Measurements from ENCODE around the gene OGFR. TPM values are rescaled to one million over a fixed set of nuclear protein-coding genes. Genes with fewer than 3 reads are reported as not detected.

The OGFR gene
- total RNA-seq, 2 experiments from 2014 or later: 43.8 to 44.7 TPM

- ATAC-seq (no peak), DNase-seq (no peak)
- no peak overlapping the region for H3K4me3 Mint-ChIP-seq
- CTCF ChIA-PET: interaction anchor here (0.7 to 1.5 kb wide), 2 partner anchors 58 to 177 kb away, joined by 3 to 4 read pairs; no protein-coding TSS in a partner anchor
- peaks cover 4% of the 10 kb centered on the region for H3K4me1 Mint-ChIP-seq
- intact Hi-C loops (cut with DNase I, micrococcal nuclease): no loop called here
- H3K9me3 Mint-ChIP-seq (ENCODE audit: low read depth): no peaks in the 10 kb centered on the region
- POLR2A ChIA-PET: no interaction called here
- no peaks in the 10 kb centered on the region for H3K36me3 Mint-ChIP-seq (ENCODE audit: low read depth)
- no peak overlapping the region for H3K27ac Mint-ChIP-seq
- no peaks in the 10 kb centered on the region for H3K27me3 Mint-ChIP-seq
These were observed 26.7 kb downstream of the OGFR start for GRCh38 chr20:62831361-62831788.

- H3K27ac Mint-ChIP-seq: no peak overlapping the region
- no peak for DNase-seq
- peaks cover 4% of the 10 kb centered on the region for H3K4me1 Mint-ChIP-seq
- ChIA-PET POLR2A (interaction anchor here (0.6 kb wide), 1 partner anchor 99 kb away, joined by 5 read pairs; no protein-coding TSS in a partner anchor), CTCF (interaction anchor here (0.7 to 1.5 kb wide), 3 partner anchors 9 to 177 kb away, joined by 3 to 4 read pairs (median 3); no protein-coding TSS in a partner anchor)
- no peaks in the 10 kb centered on the region for H3K27me3 Mint-ChIP-seq
- no peaks in the 10 kb centered on the region for H3K36me3 Mint-ChIP-seq (ENCODE audit: low read depth)
- H3K9me3 Mint-ChIP-seq (ENCODE audit: low read depth): no peaks in the 10 kb centered on the region
- intact Hi-C loops (cut with DNase I, micrococcal nuclease): no loop called here
- no peak for ATAC-seq
- no peak overlapping the region for H3K4me3 Mint-ChIP-seq
These were observed 27.2 kb downstream of the OGFR start for GRCh38 chr20:62831854-62832211.

GRCh38 chr20:62832212-62832922, 27.7 kb downstream of the OGFR start:
- Mint-ChIP-seq H3K4me3 (no peak overlapping the region), H3K4me1 (peaks cover 4% of the 10 kb centered on the region), H3K27ac (no peak overlapping the region), H3K9me3 (ENCODE audit: low read depth) (no peaks in the 10 kb centered on the region), H3K36me3 (ENCODE audit: low read depth) (no peaks in the 10 kb centered on the region), H3K27me3 (no peaks in the 10 kb centered on the region)
- intact Hi-C loops (cut with DNase I, micrococcal nuclease): no loop called here
- DNase-seq: peak; percentile 47
- ChIA-PET POLR2A (interaction anchor here (0.6 kb wide), 1 partner anchor 99 kb away, joined by 5 read pairs; no protein-coding TSS in a partner anchor), CTCF (interaction anchor here (0.5 to 1.5 kb wide), 3 partner anchors 8 to 176 kb away, joined by 3 to 4 read pairs (median 3); no protein-coding TSS in a partner anchor)
- ATAC-seq: peak; percentile 82

DNA sequence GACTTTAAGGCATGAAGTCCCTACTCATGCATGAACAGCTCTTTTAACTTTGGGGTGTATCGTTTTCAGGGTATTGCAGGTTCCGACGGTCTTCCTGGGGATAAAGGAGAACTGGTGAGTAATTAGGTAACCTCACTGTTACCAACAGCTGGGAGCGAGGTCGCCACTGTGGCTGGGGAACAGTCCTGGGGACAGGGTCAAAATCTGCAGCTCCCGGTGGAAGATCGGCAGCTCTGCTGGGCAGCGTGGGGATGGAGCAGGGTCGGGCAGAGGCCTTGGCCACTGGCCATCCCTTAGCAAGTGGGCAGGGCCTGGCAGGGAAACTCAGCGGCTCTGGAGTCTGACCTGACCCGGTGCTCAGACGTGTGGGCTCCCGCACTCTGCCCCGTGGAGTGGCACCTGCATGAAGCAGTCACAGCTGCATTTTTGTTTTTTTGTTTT, 28.3 kb downstream of the OGFR start:
- H3K27ac Mint-ChIP-seq: no peak overlapping the region
- intact Hi-C loops (cut with DNase I, micrococcal nuclease): no loop called here
- H3K9me3 Mint-ChIP-seq (ENCODE audit: low read depth): no peaks in the 10 kb centered on the region
- ATAC-seq (no peak), DNase-seq (no peak)
- H3K27me3 Mint-ChIP-seq: no peaks in the 10 kb centered on the region
- no peaks in the 10 kb centered on the region for H3K36me3 Mint-ChIP-seq (ENCODE audit: low read depth)
- CTCF ChIA-PET: interaction anchor here (0.5 to 1.5 kb wide), 2 partner anchors 18 to 176 kb away, joined by 3 to 4 read pairs; no protein-coding TSS in a partner anchor
- no peak overlapping the region for H3K4me3 Mint-ChIP-seq
- peaks cover 4% of the 10 kb centered on the region for H3K4me1 Mint-ChIP-seq
- POLR2A ChIA-PET: no interaction called here

DNA sequence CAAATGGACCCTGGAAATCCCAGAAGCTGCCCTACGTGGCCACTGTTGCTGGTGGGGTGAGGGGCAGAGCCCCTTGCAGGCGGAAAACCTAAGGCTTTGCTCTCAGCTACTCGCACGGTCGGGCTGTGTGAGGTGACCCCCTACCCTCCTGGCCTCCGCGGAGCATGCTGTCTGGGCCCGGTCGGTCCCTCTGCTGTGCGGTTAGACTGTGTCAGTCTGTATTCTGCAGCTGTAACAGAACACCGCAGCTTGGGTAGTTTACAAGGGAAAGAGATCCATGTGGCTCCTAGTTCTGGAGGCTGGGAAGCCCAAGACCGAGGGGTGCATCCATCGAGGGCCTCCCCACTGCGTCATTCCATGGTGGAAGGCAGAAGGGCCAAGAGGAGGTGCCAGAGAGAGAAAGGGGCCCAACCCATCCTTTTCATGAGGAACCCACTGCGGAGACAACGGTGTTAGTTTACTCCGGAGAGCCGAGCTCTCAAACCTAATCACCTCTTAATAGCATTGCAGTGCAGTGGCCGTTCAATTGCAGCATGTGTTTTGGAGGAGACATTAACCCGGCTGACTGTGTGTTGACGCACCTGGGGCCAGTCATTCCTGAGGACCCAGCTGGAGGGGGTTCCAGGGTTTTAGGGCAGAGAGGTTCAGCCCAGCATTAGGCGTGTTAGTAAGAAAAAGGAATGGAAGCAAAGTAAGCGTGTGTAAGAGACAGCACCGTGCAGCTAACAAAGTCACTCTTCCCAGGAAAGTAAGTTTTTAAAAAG, 30.5 kb downstream of the OGFR start:
- Mint-ChIP-seq H3K4me1 (peaks cover 4% of the 10 kb centered on the region), H3K27ac (no peak overlapping the region), H3K36me3 (ENCODE audit: low read depth) (no peaks in the 10 kb centered on the region), H3K27me3 (no peaks in the 10 kb centered on the region), H3K4me3 (no peak overlapping the region), H3K9me3 (ENCODE audit: low read depth) (no peaks in the 10 kb centered on the region)
- intact Hi-C loops (cut with DNase I, micrococcal nuclease): no loop called here
- POLR2A ChIA-PET: no interaction called here
- CTCF ChIA-PET: interaction anchor here (0.6 to 0.7 kb wide), 2 partner anchors 174 to 268 kb away, joined by 3 to 5 read pairs; no protein-coding TSS in a partner anchor
- ATAC-seq (no peak), DNase-seq (no peak)

DNA sequence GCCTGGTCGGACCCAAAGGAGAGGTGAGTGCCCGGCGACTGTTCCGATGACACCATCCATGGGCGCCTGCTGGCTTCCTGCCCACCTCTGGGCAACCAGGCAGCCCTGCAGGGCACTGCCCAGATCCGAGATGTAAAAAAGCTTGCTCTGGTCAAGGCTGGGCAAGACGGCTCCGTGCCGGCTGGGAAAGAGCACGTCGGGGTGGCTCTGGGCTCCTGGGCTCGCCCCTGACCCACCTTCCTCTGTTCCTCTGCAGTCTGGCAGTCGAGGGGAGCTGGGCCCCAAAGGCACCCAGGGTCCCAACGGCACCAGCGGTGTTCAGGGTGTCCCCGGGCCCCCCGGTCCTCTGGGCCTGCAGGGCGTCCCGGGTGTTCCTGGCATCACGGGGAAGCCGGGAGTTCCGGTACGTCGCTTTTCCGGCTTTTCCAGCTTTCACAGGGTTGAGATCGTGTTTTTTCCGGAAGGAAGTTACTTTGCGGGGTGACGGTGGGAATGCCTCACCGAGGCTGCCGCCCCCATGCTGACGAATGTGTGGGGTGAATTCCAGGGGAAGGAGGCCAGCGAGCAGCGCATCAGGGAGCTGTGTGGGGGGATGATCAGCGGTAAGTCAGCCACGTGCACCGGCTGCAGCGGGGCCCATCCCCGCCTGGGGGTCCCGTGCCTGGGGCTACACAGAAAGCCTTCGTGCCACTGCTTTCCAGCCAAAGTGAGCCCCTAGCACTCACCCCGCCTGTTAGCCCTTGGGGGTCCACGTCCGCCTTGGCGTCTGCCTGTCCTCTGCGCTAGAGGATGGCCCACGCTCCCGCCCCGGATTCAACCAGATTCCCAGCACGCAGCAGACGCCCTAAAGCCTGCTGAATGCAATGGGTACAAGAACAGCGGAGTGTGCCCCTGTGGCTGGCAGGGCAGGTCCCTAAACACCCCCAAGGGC, 31.6 kb downstream of the OGFR start:
- POLR2A ChIA-PET: no interaction called here
- no peak overlapping the region for H3K27ac Mint-ChIP-seq
- CTCF ChIA-PET: interaction anchor here (0.6 kb wide), 1 partner anchor 269 kb away, joined by 5 read pairs; no protein-coding TSS in a partner anchor

GRCh38 chr20:62836967-62837490, 32.4 kb downstream of the OGFR start:
- Mint-ChIP-seq H3K9me3 (ENCODE audit: low read depth) (no peaks in the 10 kb centered on the region), H3K4me3 (no peak overlapping the region), H3K27me3 (no peaks in the 10 kb centered on the region), H3K36me3 (ENCODE audit: low read depth) (no peaks in the 10 kb centered on the region), H3K4me1 (peaks cover 4% of the 10 kb centered on the region), H3K27ac (no peak overlapping the region)
- ChIA-PET CTCF (no interaction called here), POLR2A (no interaction called here)
- ATAC-seq: no peak
- intact Hi-C loops (cut with DNase I, micrococcal nuclease): no loop called here
- no peak for DNase-seq

More for the DNA sequence above, 31.6 kb downstream of the OGFR start:
- no peaks in the 10 kb centered on the region for H3K9me3 Mint-ChIP-seq (ENCODE audit: low read depth)
- intact Hi-C loops (cut with DNase I, micrococcal nuclease): no loop called here
- no peak for DNase-seq
- peaks cover 4% of the 10 kb centered on the region for H3K4me1 Mint-ChIP-seq
- H3K27me3 Mint-ChIP-seq: no peaks in the 10 kb centered on the region
- no peak for ATAC-seq
- no peaks in the 10 kb centered on the region for H3K36me3 Mint-ChIP-seq (ENCODE audit: low read depth)
- no peak overlapping the region for H3K4me3 Mint-ChIP-seq

GRCh38 chr20:62837790-62838127, 33.1 kb downstream of the OGFR start:
- H3K27me3 Mint-ChIP-seq: no peaks in the 10 kb centered on the region
- H3K27ac Mint-ChIP-seq: no peak overlapping the region
- ChIA-PET POLR2A (no interaction called here), CTCF (no interaction called here)
- no peak for ATAC-seq
- no peaks in the 10 kb centered on the region for H3K36me3 Mint-ChIP-seq (ENCODE audit: low read depth)
- peaks cover 2% of the 10 kb centered on the region for H3K4me1 Mint-ChIP-seq
- no peak overlapping the region for H3K4me3 Mint-ChIP-seq
- H3K9me3 Mint-ChIP-seq (ENCODE audit: low read depth): no peaks in the 10 kb centered on the region
- no peak for DNase-seq
- intact Hi-C loops (cut with DNase I, micrococcal nuclease): no loop called here

DNA sequence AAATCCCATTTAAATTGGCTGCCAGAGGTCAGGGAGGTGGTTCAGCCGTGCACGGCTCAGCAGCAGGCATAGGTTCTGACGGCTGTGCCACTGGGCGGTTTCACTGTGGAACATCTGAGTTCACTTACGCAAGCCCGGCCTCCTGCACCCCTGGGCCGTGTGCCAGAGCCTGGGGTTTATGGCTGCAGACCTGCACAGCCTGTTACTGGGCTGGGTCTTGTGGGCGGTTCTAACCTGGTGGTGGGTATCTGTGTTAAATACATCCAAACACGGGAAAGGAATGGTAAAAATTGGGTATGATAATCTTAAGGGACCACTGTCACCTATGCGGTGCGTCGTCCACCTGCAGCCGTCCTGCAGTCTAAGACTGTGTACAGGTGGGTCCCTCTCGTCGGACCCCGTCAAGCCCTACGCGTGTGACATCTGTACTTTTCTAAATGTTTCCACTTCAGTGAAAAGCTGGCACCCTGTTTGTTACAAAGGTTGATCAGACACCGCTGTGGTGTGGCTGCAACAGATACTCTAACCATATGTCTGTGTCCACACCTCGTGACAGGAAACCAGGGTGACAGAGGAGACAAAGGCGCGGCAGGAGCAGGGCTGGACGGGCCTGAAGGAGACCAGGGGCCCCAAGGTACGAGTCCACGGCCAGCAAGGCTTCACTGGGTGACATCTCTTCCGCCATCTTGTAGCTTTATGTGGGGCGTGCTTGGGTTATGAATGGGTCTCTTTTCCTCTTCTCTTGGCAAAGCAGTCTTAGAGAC, 33.7 kb downstream of the OGFR start:
- DNase-seq: peak; percentile 44
- H3K27me3 Mint-ChIP-seq: no peaks in the 10 kb centered on the region
- no peak overlapping the region for H3K27ac Mint-ChIP-seq
- H3K4me1 Mint-ChIP-seq: no peaks in the 10 kb centered on the region
- ChIA-PET POLR2A (no interaction called here), CTCF (no interaction called here)
- no peak overlapping the region for H3K4me3 Mint-ChIP-seq
- intact Hi-C loops (cut with DNase I, micrococcal nuclease): no loop called here
- no peaks in the 10 kb centered on the region for H3K36me3 Mint-ChIP-seq (ENCODE audit: low read depth)
- H3K9me3 Mint-ChIP-seq (ENCODE audit: low read depth): no peaks in the 10 kb centered on the region
- ATAC-seq: no peak

GRCh38 chr20:62839261-62839660, 34.6 kb downstream of the OGFR start:
- Mint-ChIP-seq H3K27ac (no peak overlapping the region), H3K9me3 (ENCODE audit: low read depth) (no peaks in the 10 kb centered on the region), H3K4me1 (no peaks in the 10 kb centered on the region), H3K36me3 (ENCODE audit: low read depth) (no peaks in the 10 kb centered on the region), H3K4me3 (no peak overlapping the region), H3K27me3 (no peaks in the 10 kb centered on the region)
- POLR2A ChIA-PET: no interaction called here
- DNase-seq (no peak), ATAC-seq (no peak)
- intact Hi-C loops (cut with DNase I, micrococcal nuclease): no loop called here
- CTCF ChIA-PET: no interaction called here

Data from activated CD4-positive, alpha-beta T cell treated with anti-CD3 and anti-CD28 coated beads for 36 hours (primary cell).